GM18498 (cell line): ENCODE data around the gene MSH2.

Source experiments
- ATAC-seq: cut with Tn5 transposase; IDR thresholded peaks from one replicate; pipeline ENCODE4 v1.9.1; 2021; ENCODE audit warnings: mild to moderate bottlenecking, moderate library complexity; ENCODE audit not compliant: unreplicated experiment

The MSH2 gene

GRCh38 chr2:47530105-47530760 is 127.3 kb downstream of the MSH2 start:
- ATAC-seq, result no peak

- no peak for ATAC-seq
Observed at GRCh38 chr2:47531378-47532042, 128.6 kb downstream of the MSH2 start.
